Fibroblast of mammary gland (primary cell): Measurements from ENCODE around the gene TBC1D22A.

Experiments used
- DNase-seq: peaks from one replicate; pipeline ENCODE4 v3.0.0-alpha.2; 2010; ENCODE audit warnings: low read depth
- H3K4me3 ChIP-seq: 2 replicates; pipeline ENCODE4 v1.5.1; 2011; ENCODE audit warnings: low read depth, mild to moderate bottlenecking, low read length, moderate library complexity; ENCODE audit not compliant: control insufficient read depth
- TF ChIP-seq, protein P1 (sequence below): conservative IDR thresholded peaks from 2 replicates; pipeline ENCODE4 v1.5.1; 2011; ENCODE audit warnings: low read depth, low read length, inconsistent platforms; ENCODE audit not compliant: control insufficient read depth, insufficient read depth

The TBC1D22A gene

DNA sequence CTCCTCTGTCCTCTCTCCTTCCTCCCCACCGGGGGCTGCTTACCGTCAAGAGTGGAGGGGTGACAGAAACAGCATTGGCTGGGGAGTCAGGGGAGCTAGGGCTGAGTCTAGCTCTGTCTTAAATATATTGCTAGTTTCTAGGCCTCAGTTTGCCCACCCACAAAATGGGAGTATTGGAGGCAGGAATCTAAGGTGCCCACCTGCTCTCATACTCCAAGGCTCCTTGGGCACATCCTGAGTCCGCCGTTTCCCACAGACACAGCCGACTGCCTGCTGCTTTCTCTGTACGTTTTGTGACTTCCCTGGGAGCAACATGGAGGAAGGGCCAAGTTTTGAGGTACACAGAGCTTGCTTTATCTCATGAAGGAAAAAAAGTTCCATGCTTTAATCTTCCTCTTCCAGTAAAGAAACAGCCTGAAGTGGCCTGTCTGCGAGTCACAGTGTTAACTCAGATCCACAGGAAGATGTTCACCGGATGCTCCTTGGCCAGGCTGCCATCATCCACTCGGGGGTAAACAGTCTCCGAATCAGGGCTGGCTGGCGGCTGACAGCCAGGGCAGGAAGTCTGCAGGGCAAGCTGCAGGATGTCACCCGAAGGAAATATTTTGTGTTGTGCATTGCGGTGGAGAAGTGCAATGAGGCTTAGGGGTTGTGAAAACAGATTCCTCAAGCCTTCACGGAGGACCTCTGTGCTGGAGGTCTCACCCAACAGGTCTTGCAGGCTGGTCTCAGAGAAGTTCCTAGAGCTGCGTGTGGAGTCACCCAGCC lies 13.4 kb upstream of the TBC1D22A start:
- TF ChIP-seq, protein P1, sequence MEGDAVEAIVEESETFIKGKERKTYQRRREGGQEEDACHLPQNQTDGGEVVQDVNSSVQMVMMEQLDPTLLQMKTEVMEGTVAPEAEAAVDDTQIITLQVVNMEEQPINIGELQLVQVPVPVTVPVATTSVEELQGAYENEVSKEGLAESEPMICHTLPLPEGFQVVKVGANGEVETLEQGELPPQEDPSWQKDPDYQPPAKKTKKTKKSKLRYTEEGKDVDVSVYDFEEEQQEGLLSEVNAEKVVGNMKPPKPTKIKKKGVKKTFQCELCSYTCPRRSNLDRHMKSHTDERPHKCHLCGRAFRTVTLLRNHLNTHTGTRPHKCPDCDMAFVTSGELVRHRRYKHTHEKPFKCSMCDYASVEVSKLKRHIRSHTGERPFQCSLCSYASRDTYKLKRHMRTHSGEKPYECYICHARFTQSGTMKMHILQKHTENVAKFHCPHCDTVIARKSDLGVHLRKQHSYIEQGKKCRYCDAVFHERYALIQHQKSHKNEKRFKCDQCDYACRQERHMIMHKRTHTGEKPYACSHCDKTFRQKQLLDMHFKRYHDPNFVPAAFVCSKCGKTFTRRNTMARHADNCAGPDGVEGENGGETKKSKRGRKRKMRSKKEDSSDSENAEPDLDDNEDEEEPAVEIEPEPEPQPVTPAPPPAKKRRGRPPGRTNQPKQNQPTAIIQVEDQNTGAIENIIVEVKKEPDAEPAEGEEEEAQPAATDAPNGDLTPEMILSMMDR, result no peak
- no peak overlapping the region for H3K4me3 ChIP-seq
- peak; percentile 36 for DNase-seq

DNA sequence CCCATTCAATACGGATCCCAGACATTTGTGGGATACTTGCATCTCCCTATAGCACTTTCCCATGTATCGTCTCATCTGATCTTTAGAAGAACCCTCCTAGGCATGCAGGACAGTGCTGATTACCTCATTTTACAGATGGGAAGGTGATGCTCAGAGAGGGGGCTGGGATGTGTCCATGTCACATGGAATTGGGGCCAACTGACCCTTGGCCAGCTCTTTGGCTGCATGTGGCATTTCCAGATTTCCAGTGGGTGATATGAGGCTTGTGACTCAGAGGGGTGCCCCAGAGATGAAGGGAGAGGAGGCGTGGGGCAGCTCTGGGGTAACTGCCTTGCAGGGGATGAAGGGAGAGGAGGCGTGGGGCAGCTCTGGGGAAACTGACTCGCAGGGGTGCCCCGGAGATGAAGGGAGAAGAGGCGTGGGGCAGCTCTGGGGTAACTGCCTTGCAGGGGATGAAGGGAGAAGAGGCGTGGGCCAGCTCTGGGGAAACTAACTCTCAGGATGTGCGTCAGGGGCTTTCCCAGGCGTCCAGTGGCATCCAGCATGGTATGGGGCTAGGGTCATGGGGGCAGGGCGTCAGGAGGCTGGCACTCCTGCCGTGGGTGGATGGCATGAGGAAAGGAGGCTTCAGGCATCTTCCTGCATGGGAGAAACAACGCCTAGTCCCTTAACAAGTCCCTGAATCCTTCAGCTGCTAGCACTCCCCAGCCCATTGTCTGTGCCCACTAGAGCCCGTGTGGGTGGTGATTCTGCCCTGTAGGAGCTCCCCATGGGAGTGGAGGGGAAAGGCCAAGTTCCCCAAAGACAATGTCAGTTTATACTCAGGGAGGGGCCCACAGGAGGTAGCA lies 12.5 kb upstream of the TBC1D22A start:
- TF ChIP-seq, protein P1, result no peak
- DNase-seq, result no peak
- H3K4me3 ChIP-seq, result no peak overlapping the region

DNA sequence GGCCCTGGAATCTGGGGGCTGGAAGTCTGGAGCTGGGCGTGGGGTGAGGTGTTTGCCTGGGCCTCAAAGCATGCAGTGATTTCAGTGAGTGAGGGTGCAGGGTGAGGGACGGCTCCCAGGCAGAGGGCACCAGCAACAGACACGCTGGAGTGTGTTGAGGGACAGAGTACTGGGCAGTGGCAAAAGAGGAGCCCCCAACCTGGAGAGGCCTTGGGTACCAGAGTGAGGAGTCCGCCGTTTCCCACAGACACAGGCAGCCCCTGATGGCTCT lies 12.0 kb upstream of the TBC1D22A start:
- no peak overlapping the region for H3K4me3 ChIP-seq
- no peak for DNase-seq
- TF ChIP-seq, protein P1, result no peak

DNA sequence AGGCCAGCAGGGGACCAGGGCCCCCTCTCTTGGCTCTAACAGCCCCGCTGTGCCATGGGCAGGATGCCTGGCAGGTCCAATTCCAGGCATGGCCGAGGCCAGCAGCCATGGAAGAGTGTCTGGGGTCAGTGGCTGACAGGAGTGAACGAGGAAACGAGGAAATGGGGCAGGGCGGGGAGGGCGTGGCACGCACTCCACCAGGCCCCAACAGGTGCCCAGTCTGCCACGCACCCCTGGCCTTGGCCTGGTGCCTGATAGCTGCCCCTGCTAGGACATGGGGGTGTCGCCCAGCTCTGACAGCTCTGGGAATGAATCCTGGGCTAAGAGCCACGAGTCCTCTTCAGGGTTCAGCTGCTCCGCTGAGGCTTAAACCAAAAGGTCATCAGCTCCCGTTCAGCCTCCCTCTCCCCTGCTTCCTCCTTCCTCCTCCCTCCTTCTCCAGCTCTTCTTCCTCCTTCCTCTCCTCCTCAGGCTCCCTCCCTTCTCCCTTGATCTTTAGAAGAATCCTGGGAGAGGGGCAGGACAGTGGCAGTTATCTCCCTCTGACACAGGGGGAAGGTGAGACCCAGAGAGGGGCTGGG lies 11.5 kb upstream of the TBC1D22A start:
- H3K4me3 ChIP-seq, result no peak overlapping the region
- no peak for DNase-seq
- TF ChIP-seq, protein P1, result no peak

DNA sequence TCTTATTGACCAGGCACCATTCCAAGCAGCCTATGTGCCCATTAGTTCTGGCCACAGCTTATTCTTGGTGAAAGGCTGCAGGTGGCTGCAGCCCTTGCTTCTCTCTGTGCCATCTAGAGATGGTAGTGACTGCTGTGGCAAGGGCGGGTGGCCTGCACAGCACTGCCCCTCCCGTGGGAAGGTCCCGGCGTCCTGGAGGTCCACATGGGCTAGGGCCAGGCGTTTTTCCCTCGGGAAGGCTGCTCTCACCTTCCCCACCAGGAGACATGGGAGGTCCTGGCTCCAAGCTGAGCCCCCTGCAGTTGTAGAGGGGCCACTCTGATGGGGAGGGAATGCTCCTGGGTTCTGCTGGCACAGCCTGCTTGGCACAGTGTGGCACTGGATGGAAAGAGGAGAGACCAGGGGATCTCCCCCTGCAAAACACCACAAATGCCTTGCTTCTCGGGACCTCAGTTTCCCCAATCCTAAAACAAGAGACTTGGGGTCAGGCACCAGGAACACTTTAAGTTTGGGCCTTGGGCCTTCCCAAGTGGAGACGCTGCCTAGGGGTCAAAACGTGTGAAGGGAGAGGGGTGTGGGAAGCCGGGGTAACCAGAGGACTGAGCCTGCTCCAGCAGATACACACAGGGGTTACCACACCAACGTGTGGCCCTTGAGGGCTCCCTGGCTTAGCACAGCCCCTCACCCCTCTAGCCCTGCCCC lies 10.0 kb upstream of the TBC1D22A start:
- no peak overlapping the region for H3K4me3 ChIP-seq

DNA sequence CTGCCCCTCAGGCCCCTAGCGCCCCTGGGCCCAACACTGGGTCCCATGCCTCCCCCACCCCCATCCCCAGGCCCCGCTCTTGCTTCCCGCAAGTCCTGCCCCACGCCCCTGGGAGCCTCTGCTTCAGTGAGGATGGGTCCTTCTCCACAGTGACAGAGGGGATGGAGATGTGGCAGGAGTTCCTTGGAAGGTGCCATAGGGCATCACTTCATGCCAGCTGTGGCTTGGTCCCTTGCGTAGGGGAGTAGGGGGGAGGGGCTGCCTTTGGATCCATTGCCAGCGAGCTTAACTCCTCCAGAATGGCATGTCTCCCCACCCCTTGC lies 9.5 kb upstream of the TBC1D22A start:
- TF ChIP-seq, protein P1, result no peak
- no peak overlapping the region for H3K4me3 ChIP-seq
- no peak for DNase-seq

More for the DNA sequence above, 10.0 kb upstream of the TBC1D22A start:
- TF ChIP-seq, protein P1, result no peak
- DNase-seq, result no peak
